ENCODE results near the gene ANKRD7.
"Not testable (repeated sequence)": the region's sequence is repeated elsewhere in the genome, so short reads cannot be mapped to it uniquely, and the experiment has no call there.

ANKRD7 gene

DNA sequence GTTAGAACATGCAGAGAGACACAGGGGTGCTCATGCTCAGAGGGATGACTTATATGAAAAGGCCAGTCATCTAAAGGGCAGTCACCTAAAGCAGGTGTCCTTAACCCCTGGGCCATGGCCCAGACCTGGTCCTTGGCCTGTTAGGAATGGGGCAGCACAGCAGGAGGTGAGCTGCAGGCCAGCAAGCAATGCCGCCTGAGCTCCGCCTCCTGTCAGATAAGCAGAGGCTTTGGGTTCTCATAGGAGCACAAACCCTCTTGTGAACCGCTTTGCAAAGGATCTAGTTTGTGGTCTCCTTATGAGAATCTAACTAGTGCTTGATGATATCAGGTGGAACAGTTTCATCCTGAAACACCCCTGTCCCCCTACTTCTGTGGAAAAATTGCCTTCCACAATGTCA lies 14.5 kb downstream of the ANKRD7 start:
- DNase-seq = no peak

DNA sequence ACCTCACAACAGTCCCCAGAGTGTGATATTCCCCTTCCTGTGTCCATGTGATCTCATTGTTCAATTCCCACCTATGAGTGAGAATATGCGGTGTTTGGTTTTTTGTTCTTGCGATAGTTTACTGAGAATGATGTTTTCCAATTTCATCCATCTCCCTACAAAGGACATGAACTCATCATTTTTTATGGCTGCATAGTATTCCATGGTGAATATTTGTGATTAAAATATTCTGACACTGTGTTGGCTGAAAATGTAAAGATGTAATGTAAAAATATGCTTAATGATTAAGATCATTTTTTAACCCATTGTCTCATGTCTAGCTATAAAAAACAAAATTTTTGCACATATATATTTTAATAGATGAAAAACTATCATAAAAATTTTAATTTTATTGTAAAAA lies 15.8 kb downstream of the ANKRD7 start:
- not testable (repeated sequence) for DNase-seq

DNA sequence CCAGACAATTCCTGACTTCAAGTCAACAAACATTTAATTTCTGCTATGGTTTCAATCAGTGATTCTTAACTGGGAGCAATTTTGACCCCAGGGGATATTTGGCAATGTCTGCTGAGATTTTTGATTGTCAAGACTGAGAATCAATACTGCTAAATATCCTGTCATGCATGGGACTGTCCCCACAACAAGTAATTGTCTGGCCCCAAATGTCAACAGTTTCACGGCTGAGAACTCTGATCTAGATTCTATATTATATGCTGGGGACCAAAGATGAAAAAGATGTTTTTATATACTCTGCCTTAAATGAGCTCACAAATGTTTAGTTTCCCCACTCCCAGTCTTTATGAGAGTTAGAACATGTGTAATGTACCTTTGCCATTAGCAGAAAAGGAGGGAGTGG lies 19.2 kb downstream of the ANKRD7 start:
- DNase-seq = no peak

DNA sequence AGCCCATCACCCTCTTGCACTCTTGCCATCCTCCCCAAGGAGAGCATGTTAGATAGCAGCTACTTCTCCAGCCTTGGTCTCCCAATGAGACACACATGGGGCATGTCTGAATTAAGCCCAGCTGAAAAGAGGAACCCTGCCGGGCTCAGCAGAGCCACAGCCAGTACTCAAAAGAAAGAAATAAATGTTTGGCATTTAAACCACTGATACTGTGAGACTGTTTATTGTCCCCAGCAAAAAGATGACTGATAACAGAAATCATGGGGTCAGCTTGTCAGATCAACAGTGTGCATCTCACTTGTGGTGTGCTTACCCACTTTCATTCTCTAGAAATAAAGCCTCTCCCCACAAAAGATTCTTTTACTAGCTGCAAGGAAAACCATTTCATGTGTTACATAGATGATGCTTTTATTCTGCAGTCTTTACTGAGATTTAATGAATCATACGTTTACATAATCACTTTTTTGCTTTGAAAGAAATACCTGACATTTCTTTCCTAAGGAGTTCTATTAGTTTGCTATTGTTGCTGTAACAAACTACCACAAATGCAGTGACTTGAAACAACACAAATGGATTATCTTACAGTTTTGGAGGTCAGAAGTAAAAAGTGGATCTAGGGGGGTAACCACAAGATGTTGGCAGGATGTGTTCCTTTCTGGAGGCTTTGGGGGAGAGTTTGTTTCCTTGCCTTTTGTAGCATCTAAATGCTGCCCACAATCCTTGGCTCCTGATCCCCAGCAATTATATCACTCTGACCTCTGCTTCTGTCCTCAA lies 20.9 kb downstream of the ANKRD7 start:
- DNase-seq = peak; percentile 43

DNA sequence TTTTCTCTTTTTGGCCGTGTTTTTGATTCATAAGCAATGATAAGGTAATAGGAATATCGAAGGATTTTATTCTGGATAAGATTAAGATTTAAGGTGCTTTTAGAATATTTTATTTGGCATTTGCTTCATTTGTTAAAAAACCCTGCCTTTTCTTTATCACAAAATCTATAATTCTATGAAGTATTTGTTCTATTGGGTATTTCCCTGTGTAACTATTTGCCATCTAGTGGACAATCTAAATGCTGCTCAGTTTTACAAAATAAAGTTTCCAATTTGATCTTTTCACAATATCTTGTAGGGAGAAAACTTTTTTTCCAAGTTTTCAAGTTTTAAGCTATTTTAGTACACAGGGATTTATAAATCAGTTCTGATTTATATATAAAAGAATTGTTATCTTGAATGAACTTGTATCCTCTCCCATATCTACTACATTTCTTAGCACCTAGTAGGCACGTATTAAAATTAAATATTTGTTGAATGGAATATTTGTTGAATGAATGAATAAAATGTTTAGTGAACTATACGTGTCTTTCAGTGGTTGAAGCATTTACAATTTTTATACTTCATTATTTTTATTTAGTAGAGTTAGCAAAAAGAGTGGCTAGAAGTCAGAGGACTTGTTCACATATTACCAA lies 26.5 kb downstream of the ANKRD7 start:
- no peak for DNase-seq

DNA sequence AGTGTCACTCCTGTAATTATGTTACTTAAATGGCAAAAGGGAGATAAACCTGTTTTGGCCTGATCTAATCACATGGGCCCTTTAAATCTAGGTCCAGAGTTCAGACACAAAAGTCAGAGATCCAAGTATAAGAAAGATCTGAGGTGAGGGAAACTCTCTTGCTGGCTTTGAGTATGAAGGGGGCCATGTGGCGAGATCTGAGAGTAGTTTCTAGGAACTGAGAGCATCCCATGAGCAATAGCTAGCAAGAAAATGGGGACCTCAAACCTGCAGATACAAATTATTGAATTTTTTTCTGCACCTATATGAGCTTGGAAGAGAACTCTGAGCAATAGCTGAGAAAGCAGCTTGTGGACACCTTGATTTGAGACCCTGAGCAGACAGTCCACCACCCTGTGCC lies 27.6 kb downstream of the ANKRD7 start:
- no peak for DNase-seq

DNA sequence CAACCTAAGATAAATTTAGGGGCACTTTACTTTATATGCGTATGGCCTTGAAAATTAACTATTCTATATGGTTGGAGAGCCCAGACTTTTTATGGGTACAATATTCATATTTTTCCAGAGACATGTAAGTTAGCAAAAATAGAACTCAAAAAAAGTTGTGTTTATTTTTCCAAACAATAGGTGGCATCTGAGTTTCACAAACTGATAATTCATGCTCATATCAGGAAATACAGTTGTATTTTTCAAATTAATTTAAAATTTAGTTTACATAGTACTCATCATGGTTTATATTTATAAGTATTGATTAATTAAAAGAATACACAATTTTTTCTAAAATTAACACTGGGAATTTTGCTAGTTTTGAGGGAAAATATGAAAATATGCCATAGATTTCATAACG lies 34.6 kb downstream of the ANKRD7 start:
- DNase-seq = no peak

DNA sequence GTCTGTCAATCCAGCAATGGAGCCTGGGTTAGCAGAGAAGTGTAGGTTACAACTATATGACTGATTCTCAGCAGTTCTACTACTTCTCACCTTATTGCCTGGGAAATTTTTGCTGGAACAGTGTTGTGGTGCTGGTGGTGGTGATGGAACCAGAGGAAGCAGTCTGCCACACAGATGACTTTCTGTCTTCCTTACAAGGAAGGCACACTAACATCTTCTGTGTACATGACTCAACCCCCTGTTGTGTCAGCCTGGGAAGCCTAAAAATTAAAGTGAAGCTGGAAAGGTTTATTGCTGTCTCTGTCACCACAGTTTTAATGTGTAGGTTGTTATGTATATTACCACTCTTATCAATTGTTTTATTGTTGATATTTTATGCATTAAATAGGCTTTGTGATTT lies 40.3 kb downstream of the ANKRD7 start:
- DNase-seq = no peak

DNA sequence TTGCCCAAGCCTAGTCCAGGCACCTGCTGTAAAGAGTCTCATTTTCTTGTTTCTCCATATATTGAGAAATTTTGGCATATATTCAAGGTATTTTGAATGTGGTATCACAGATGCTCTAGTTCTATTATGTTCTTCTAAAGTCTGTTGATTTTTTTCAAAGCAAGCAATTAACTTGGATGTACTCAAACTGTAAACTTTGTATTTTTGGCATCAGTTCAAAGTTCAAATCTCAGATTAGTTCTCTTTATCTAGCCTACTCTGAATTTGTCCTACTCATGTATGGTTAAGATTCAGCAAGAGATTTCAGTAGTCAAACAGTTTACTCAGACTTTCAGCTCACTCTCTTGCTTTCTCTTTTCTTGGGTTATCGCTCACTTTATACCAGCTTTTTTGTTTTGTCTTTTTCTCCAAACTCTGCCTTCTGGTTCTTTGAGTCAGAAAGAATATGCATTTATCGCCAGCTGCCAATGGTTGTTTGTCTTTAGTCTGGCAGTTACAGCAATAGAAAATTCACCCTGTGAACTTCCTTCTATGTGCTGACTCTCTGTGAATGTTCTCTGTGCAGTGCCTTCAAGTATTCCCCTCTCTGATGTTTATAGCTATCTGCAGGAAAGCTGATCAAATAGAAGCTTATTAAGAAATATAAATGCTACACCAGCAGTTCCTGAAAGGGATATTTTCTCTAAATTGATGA lies 56.0 kb downstream of the ANKRD7 start:
- no peak for DNase-seq

DNA sequence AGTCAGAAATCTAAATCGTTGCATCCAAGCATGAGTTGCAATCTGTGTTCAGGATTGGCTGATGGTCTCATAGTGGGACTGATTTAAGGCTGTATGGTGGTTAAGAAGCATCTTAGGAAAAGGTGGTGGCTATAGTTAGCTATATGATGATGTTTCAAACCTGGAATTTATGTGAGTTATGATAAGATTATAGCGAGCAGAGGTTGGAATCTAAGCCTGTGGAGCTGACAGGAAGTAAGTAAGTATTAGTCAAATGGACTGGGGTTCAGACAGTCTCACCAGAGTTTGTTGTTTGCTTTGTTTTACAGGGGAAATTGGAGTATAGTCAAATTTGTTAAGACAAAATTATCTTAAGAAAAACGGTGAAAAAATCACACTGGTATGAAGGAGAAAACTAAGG lies 56.7 kb downstream of the ANKRD7 start:
- DNase-seq = no peak

DNA sequence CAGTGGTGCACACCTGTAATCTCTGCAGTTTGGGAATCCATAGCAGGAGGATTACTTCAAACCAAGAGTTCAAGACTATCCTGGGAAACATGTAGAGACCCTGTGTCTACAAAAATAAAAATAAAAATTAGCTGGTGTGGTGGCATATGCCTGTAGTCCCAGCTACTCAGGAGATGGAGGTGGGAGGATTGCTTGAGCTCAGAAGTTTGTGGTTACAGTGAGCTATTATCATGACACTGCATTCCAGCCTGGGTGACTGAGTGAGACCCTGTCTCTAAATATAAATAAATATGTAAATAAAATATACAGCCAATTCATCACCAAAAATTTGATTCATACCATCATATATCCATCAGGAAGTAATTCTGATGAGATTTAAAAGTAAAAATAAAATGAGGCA lies 60.9 kb downstream of the ANKRD7 start:
- no peak for DNase-seq

DNA sequence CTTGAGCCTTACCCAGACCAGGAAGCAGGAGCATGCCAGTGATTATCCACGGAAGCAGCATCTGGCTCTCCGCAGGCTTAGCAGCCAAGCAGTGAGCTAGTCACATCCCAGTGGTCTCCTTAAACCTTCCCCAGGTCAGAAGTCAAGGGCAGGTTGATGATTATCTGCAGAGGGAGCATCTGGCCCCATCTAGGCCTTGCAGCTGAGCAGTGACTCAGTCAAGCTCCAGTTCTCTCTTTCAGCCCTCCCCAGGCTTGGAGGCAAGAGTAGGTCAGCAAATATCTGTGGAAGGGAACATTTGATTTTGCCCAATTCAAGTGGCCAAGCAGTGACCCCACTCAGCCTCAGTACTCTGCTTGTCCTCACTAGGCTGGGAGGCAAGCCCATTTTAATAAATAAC lies 61.6 kb downstream of the ANKRD7 start:
- DNase-seq = peak; percentile 4

DNA sequence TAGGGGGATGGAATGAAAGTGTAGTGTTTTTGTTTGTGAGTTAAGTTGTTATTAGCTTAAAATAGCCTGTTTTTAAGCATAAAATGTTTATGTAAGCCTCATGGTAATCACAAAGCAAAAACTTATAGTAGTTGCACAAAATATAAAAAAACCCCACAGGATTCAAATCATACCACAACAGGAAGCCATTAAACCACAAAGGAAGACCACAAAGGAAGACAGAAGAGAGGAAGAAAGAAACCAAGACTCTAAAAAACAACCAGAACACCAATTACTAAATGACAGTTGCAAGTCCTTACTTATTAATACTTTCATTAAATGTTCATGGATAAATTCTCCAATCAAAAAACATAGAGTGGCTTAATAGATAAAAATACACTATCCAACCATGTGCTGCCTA lies 63.6 kb downstream of the ANKRD7 start:
- peak; percentile 76 for DNase-seq

DNA sequence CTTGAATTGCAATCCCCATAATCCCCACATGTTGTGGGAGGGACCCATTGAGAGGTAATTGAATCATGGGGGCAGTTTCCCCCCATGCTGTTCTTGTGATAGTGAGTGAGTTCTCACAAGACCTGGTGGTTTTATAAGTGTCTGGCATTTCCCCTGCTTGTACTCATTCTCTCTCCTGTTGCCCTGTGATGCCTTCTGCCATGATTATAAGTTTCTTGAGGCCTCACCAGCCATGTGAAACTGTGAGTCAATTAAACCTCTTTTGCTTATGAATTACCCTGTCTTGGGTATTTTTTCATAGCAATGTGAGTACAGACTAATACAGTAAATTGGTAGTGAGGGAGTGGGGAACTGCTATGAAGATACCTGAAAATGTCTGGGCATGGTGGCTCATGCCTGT lies 65.0 kb downstream of the ANKRD7 start:
- DNase-seq = peak; percentile 22

Measured in activated CD4-positive, alpha-beta T cell treated with anti-CD3 and anti-CD28 coated beads, Interleukin-10, Interleukin-2, amounts not matched to agents 100 ng/mL and 50 ng/mL, durations not matched to agents 16 hours and 8 hours (primary cell).